MM.1S (cell line): ENCODE results near the gene CCT6B.
"Not testable (repeated sequence)": the region's sequence is repeated elsewhere in the genome, so short reads cannot be mapped to it uniquely, and the experiment has no call there.

Source experiments
- DNase-seq: peaks from one replicate; pipeline ENCODE4 v3.0.0-alpha.2; 2015
- H2AFZ ChIP-seq: fragments of 300-600 bp; sonication (generic); 2 replicates; pipeline ENCODE4 v1.6.0; 2016; ENCODE audit warnings: antibody characterized with exemption, low read length
- H3F3A ChIP-seq: fragments of 300-600 bp; sonication (generic); 2 replicates; pipeline ENCODE4 v1.6.1; 2016; ENCODE audit warnings: mild to moderate bottlenecking, antibody characterized with exemption, low read length, moderate library complexity, mixed read lengths; ENCODE audit not compliant: insufficient read depth
- H3K27ac ChIP-seq: fragments of 300-600 bp; sonication (generic); 2 replicates; pipeline ENCODE4 v1.5.1; 2016; ENCODE audit warnings: mild to moderate bottlenecking, low read length
- H3K27me3 ChIP-seq: fragments of 300-600 bp; sonication (generic); replicated peaks from 2 replicates; pipeline ENCODE4 v1.6.0; 2016; ENCODE audit warnings: low read length; ENCODE audit not compliant: insufficient read depth
- H3K36me3 ChIP-seq: fragments of 300-600 bp; sonication (generic); replicated peaks from 2 replicates; pipeline ENCODE4 v1.6.1; 2016; ENCODE audit warnings: mild to moderate bottlenecking, low read length, mixed read lengths; ENCODE audit not compliant: insufficient read depth
- H3K4me1 ChIP-seq: fragments of 300-600 bp; sonication (generic); 2 replicates; pipeline ENCODE4 v1.6.1; 2016; ENCODE audit warnings: low read length, mixed read lengths
- H3K4me2 ChIP-seq: fragments of 300-600 bp; sonication (generic); 2 replicates; pipeline ENCODE4 v1.6.0; 2016; ENCODE audit warnings: low read depth, low read length
- H3K4me3 ChIP-seq: fragments of 300-600 bp; sonication (generic); 2 replicates; pipeline ENCODE4 v1.5.1; 2016; ENCODE audit warnings: low read length, mixed read lengths
- H3K79me2 ChIP-seq: fragments of 300-600 bp; sonication (generic); 2 replicates; pipeline ENCODE4 v1.6.1; 2016; ENCODE audit warnings: mixed run types, low read length, mixed read lengths
- H3K9ac ChIP-seq: fragments of 300-600 bp; sonication (generic); 2 replicates; pipeline ENCODE4 v1.6.1; 2016; ENCODE audit warnings: low read length, mixed read lengths
- H3K9me2 ChIP-seq: fragments of 300-600 bp; sonication (generic); replicated peaks from 2 replicates; pipeline ENCODE4 v1.6.1; 2016; ENCODE audit warnings: mild to moderate bottlenecking, low read length, mixed read lengths; ENCODE audit not compliant: insufficient read depth
- H3K9me3 ChIP-seq: fragments of 300-600 bp; sonication (generic); replicated peaks from 2 replicates; pipeline ENCODE4 v1.6.1; 2016; ENCODE audit warnings: mild to moderate bottlenecking, low read length, mixed read lengths; ENCODE audit not compliant: insufficient read depth
- H4K20me1 ChIP-seq: fragments of 300-600 bp; sonication (generic); 2 replicates; pipeline ENCODE4 v1.6.1; 2016; ENCODE audit warnings: mild to moderate bottlenecking, low read length, moderate library complexity, mixed read lengths; ENCODE audit not compliant: insufficient read depth
- CTCF ChIP-seq: fragments of 300-600 bp; sonication (generic); IDR thresholded peaks from 2 replicates; pipeline ENCODE4 v1.5.1; 2016; ENCODE audit warnings: antibody characterized with exemption, low read length, mixed read lengths
- EZH2 ChIP-seq: fragments of 300-600 bp; sonication (generic); optimal IDR thresholded peaks from 2 replicates; pipeline ENCODE3; 2017; ENCODE audit warnings: low read depth, mild to moderate bottlenecking, antibody characterized with exemption, low read length, mixed read lengths
- EZH2phosphoT487 ChIP-seq: fragments of 300-600 bp; sonication (generic); IDR thresholded peaks from 2 replicates; pipeline ENCODE4 v1.6.1; 2018; ENCODE audit warnings: antibody characterized with exemption, low read length

The CCT6B gene

DNA sequence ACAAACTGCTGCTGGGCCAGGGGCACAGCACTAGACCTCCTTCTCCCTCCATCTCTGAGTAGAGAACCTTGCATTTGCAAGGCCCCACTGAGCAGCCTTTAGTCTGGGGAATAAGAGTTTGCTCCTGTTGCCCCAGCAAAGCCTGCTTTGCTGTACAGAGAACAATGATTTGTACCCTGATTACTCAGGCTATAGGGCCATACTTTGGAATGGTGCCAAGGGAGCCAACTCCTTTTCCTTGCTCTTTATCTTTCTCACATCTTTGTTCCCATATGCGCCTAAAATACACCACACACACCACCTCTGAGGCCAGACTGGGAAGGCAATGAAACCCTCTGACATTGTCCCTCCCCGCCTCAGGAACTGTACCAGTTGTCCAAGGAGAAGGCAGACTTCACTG is 40.3 kb upstream of the CCT6B start:
- TF ChIP-seq EZH2 (no peak), CTCF (no peak), EZH2phosphoT487 (no peak)
- Histone ChIP-seq H3K36me3 (no peaks in the 10 kb centered on the region; the same call in 1 of the 2 replicates), H3K9ac (no peak overlapping the region)

DNA sequence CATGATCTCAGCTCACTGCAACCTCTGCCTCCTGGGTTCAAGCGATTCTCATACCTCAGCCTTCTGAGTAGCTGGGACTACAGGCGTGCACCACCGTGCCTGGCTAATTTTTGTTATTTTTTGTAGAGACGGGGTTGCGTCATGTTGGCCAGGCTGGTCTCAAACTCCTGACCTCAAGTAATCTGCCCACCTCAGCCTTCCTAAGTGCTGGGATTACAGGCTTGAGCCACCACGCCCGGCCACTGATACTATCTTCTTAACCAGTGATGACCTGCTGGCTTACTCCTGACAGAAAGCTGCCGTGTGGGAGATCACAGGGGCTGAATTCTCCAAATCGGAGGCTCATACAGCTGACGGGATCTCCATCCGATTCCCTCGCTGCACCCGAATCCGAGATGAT is 39.7 kb upstream of the CCT6B start:
- not testable (repeated sequence) for H3K9me2 ChIP-seq, H3K4me3 ChIP-seq, H3K9ac ChIP-seq, H3K4me1 ChIP-seq, H3K9me3 ChIP-seq, H2AFZ ChIP-seq, H3K79me2 ChIP-seq, H3K4me2 ChIP-seq, DNase-seq, H3K36me3 ChIP-seq, H3F3A ChIP-seq, H4K20me1 ChIP-seq, H3K27ac ChIP-seq, H3K27me3 ChIP-seq

More for the DNA sequence above, 40.3 kb upstream of the CCT6B start:
- no peaks in the 10 kb centered on the region for H3F3A ChIP-seq
- H4K20me1 ChIP-seq = no peaks in the 10 kb centered on the region
- H3K79me2 ChIP-seq = no peaks in the 10 kb centered on the region
- no peak overlapping the region for H3K27ac ChIP-seq
- no peaks in the 10 kb centered on the region for H3K9me2 ChIP-seq
- no peak overlapping the region for H2AFZ ChIP-seq
- DNase-seq = no peak
- no peak overlapping the region for H3K4me3 ChIP-seq
- H3K9me3 ChIP-seq = no peaks in the 10 kb centered on the region
- peaks cover 5% of the 10 kb centered on the region; the same call in 1 of the 2 replicates for H3K4me1 ChIP-seq
- H3K27me3 ChIP-seq = no peaks in the 10 kb centered on the region
- H3K4me2 ChIP-seq = no peak overlapping the region

- Histone ChIP-seq H3K4me1 (peaks cover 5% of the 10 kb centered on the region; the same call in 1 of the 2 replicates), H3K27ac (no peak overlapping the region), H3K36me3 (peaks cover 3% of the 10 kb centered on the region; the same call in 1 of the 2 replicates), H3K27me3 (no peaks in the 10 kb centered on the region), H3K9me2 (no peaks in the 10 kb centered on the region), H3F3A (no peaks in the 10 kb centered on the region), H3K9me3 (no peaks in the 10 kb centered on the region), H2AFZ (no peak overlapping the region), H4K20me1 (no peaks in the 10 kb centered on the region), H3K9ac (no peak overlapping the region), H3K79me2 (no peaks in the 10 kb centered on the region), H3K4me2 (no peak overlapping the region), H3K4me3 (no peak overlapping the region)
- no peak for TF ChIP-seq EZH2
- no peak for TF ChIP-seq EZH2phosphoT487
- no peak for TF ChIP-seq CTCF
- DNase-seq = no peak
These were observed 38.2 kb upstream of the CCT6B start for GRCh38 chr17:34999456-34999855.

- Histone ChIP-seq H3K4me3 (no peak overlapping the region), H4K20me1 (no peaks in the 10 kb centered on the region), H3K9me2 (no peaks in the 10 kb centered on the region), H3K27ac (no peak overlapping the region), H3K9me3 (no peaks in the 10 kb centered on the region), H3K4me1 (peaks cover 6% of the 10 kb centered on the region; the same call in 1 of the 2 replicates), H3F3A (no peaks in the 10 kb centered on the region), H3K27me3 (no peaks in the 10 kb centered on the region), H3K79me2 (0 out of 2 replicates have a peak, but pooled peaks cover 3% of the 10 kb centered on the region), H3K9ac (no peak overlapping the region), H3K36me3 (peaks cover 3% of the 10 kb centered on the region; the same call in 1 of the 2 replicates), H2AFZ (no peak overlapping the region), H3K4me2 (no peak overlapping the region)
- no peak for TF ChIP-seq EZH2
- peak; percentile 89 for TF ChIP-seq CTCF
- DNase-seq = peak; percentile 56
These were observed 36.9 kb upstream of the CCT6B start for GRCh38 chr17:34998205-34998604.
